ENCODE data around the gene MLST8. TPM values are rescaled to one million over a fixed set of nuclear protein-coding genes. Genes with fewer than 3 reads are reported as not detected.

Gene MLST8
- total and polyA plus RNA-seq, 2 of the 8 experiments (the other 6 are each of a cell fraction or from before 2014, with no cell fraction given) = 67.6 to 321 TPM

- Histone ChIP-seq H3K4me2 (ENCODE audit: insufficient read depth in 1 of 2, low read depth in 2 of 2, low read length in 2 of 2) (no peak overlapping the region; a peak in 1 of 4 replicates), H3K4ac (replicated peaks; ENCODE audit: insufficient read length, low read depth, low read length) (no peak overlapping the region), H3K4me1 (replicated peaks in 1 of 4; ENCODE audit: control insufficient read depth in 3 of 4, insufficient read depth in 4 of 4, low read length in 3 of 4) (peaks cover 4 to 6% (median 5%) of the 10 kb centered on the region in 4 experiments; a peak in 6 of 7 replicates), H3K79me2 (ENCODE audit: control insufficient read depth in 1 of 2, insufficient read depth in 2 of 2, low read length in 2 of 2) (peaks cover 0 to 28% of the 10 kb centered on the region in 2 experiments; a peak in 2 of 4 replicates), H3K14ac (ENCODE audit: insufficient read length) (no peak overlapping the region), H2BK120ac (replicated peaks; ENCODE audit: low read depth, low read length) (no peak overlapping the region), H4K5ac (ENCODE audit: insufficient read length, low read depth, low read length) (no peak overlapping the region), H4K20me1 (replicated peaks in 1 of 2; ENCODE audit: control insufficient read depth in 1 of 2, insufficient read depth in 2 of 2, low read length in 2 of 2) (peaks cover 15 to 18% of the 10 kb centered on the region in 2 experiments), H3K56ac (replicated peaks; ENCODE audit: insufficient read length, low read depth, low read length) (no peak overlapping the region), H3K23ac (ENCODE audit: insufficient read length) (no peak overlapping the region), H3K27me3 (replicated peaks in 1 of 4; ENCODE audit: control insufficient read depth in 3 of 4, extremely low read depth in 1 of 4, insufficient read depth in 3 of 4, low read length in 3 of 4) (no peaks in the 10 kb centered on the region), H3K9me3 (ENCODE audit: insufficient read depth in 2 of 2, low read depth in 1 of 2, low read length in 1 of 2) (no peaks in the 10 kb centered on the region), H3K27ac (ENCODE audit: low read depth, low read length) (no peak overlapping the region), H3K23me2 (ENCODE audit: low read depth, low read length) (peaks cover 5% of the 10 kb centered on the region; the same call in 1 of the 2 replicates), H2BK12ac (ENCODE audit: low read depth, low read length) (no peak overlapping the region), H2BK5ac (ENCODE audit: low read depth, low read length) (no peak overlapping the region; the same call in 1 of the 2 replicates), H3K18ac (ENCODE audit: extremely low read depth, low read length) (no peak overlapping the region), H3K4me3 (ENCODE audit: extremely low read depth in 1 of 4, insufficient read depth in 2 of 4, low read depth in 3 of 4, low read length in 4 of 4) (no peak overlapping the region), H3K79me1 (ENCODE audit: low read depth, low read length) (peaks cover 8% of the 10 kb centered on the region; the same call in 1 of the 2 replicates), H3K9ac (replicated peaks in 1 of 4; ENCODE audit: extremely low read depth in 1 of 4, low read depth in 3 of 4, low read length in 3 of 4) (no peak overlapping the region), H2BK15ac (ENCODE audit: low read length) (no peak overlapping the region), H2AFZ (ENCODE audit: low read length) (no peak overlapping the region), H4K8ac (ENCODE audit: extremely low read depth, insufficient read depth, low read length) (no peak overlapping the region), H2BK20ac (ENCODE audit: low read length) (no peak overlapping the region), H4K91ac (replicated peaks; ENCODE audit: insufficient read length, low read length) (no peak overlapping the region), H2AK5ac (ENCODE audit: low read depth, low read length) (no peak overlapping the region), H3K36me3 (ENCODE audit: control insufficient read depth in 2 of 4, insufficient read depth in 4 of 4, low read length in 3 of 4) (peaks cover 25 to 55% (median 43%) of the 10 kb centered on the region in 4 experiments)
- no peak for TF ChIP-seq JUN (IDR thresholded peaks at IDR 0.05; ENCODE audit: low read depth, low read length)
- peak in 1 of 2 experiments; percentile 37; a peak in 1 of 3 replicates for TF ChIP-seq POLR2A (IDR thresholded peaks at IDR 0.05; ENCODE audit: control extremely low read depth in 1 of 2, low read depth in 2 of 2, low read length in 2 of 2)
- ChIA-PET POLR2A (ENCODE audit: partially characterized antibody) (interaction anchor here (0.6 to 13.9 kb wide), 18 partner anchors 13 to 207 kb away, joined by 3 to 228 read pairs (median 6); partner anchors contain the start of genes DNASE1L2, E4F1, RAB26 and RNPS1), CTCF (ENCODE audit: partially characterized antibody) (interaction anchor here (1.0 to 2.6 kb wide), 9 partner anchors 10 to 175 kb away, joined by 3 to 26 read pairs (median 6); no protein-coding TSS in a partner anchor)
- no peak for FAIRE-seq
- WGBS, 2 experiments (ENCODE audit: extremely low coverage in 1 of 2, insufficient coverage in 1 of 2, insufficient read length in 1 of 2, insufficient replicate concordance in 2 of 2, low coverage in 1 of 2, low lambda C conversion rate in 2 of 2, missing lambda C conversion rate in 1 of 2) = 94% methylated on average over 7 of the region's 7 CpGs; no CpG with 5 or more reads in 1 of the 2 experiments
- DNase-seq (ENCODE audit: low read depth in 1 of 2, low spot score in 2 of 2) = no peak
These were observed 47.5 kb downstream of the MLST8 start for GRCh38 chr16:2252806-2253148.

Data from H1 (cell line).